ENCODE measurements around the gene FEM1A. TPM values are rescaled to one million over a fixed set of nuclear protein-coding genes. Genes with fewer than 3 reads are reported as not detected.

The FEM1A gene
- total and polyA plus RNA-seq, 9 of the 15 experiments (the other 6 are each of a cell fraction or from before 2014, with no cell fraction given): 0.08 to 19.0 (median 6.8) TPM

- peak; percentile 31; the same call in 1 of the 2 replicates for TF ChIP-seq TFAP4 (CRISPR knock-in tag; IDR thresholded peaks at IDR 0.05; ENCODE audit: borderline replicate concordance)
- no peak for TF ChIP-seq ZFX (CRISPR knock-in tag; IDR thresholded peaks at IDR 0.05)
- peak; percentile 83 for TF ChIP-seq MXI1 (IDR thresholded peaks at IDR 0.05; ENCODE audit: low read depth, low read length)
- peak; percentile 93 for TF ChIP-seq ZKSCAN8 (CRISPR knock-in tag; IDR thresholded peaks at IDR 0.05)
- TF ChIP-seq ATF1 (CRISPR knock-in tag; IDR thresholded peaks at IDR 0.05): no peak
- TF ChIP-seq ATF1 (tag; IDR thresholded peaks at IDR 0.05): 0 out of 2 replicates have a peak, but pooled peaks have one; percentile 14
- no peak for TF ChIP-seq SRSF7 (optimal IDR thresholded peaks at IDR 0.05; ENCODE audit: low read depth, low read length)
- no peak for TF ChIP-seq PPARD (CRISPR knock-in tag; IDR thresholded peaks at IDR 0.05)
- TF ChIP-seq SMARCB1 (IDR thresholded peaks at IDR 0.05; ENCODE audit: insufficient read length, low read depth): no peak
- no peak for TF ChIP-seq ESRRB (CRISPR knock-in tag; IDR thresholded peaks at IDR 0.05; ENCODE audit: borderline replicate concordance)
- no peak for TF ChIP-seq PYGO2 (tag; IDR thresholded peaks at IDR 0.05)
- no peak for TF ChIP-seq MAX (CRISPR knock-in tag; IDR thresholded peaks at IDR 0.05)
- TF ChIP-seq E2F8 (IDR thresholded peaks at IDR 0.05; ENCODE audit: low read depth, partially characterized antibody): no peak
- TF ChIP-seq RBM17 (IDR thresholded peaks at IDR 0.05; ENCODE audit: borderline replicate concordance, low read depth, low read length): no peak
- no peak for TF ChIP-seq ZZZ3 (IDR thresholded peaks at IDR 0.05)
- peak; percentile 54 for TF ChIP-seq BHLHE40 (IDR thresholded peaks at IDR 0.05; ENCODE audit: low read length)
- TF ChIP-seq RFX5 (IDR thresholded peaks at IDR 0.05; ENCODE audit: low read depth, low read length): peak; percentile 57; the same call in 1 of the 2 replicates
- peak; percentile 90 for TF ChIP-seq RAD51 (IDR thresholded peaks at IDR 0.05; ENCODE audit: borderline replicate concordance, low read depth)
- no peak for TF ChIP-seq HNRNPH1 (optimal IDR thresholded peaks at IDR 0.05; ENCODE audit: low read depth, low read length)
- TF ChIP-seq SAFB (IDR thresholded peaks at IDR 0.05; ENCODE audit: borderline replicate concordance, low read depth, low read length): no peak
- TF ChIP-seq CREM (IDR thresholded peaks at IDR 0.05; ENCODE audit: low read depth): peak; percentile 60
- TF ChIP-seq NFYB (IDR thresholded peaks at IDR 0.05; ENCODE audit: extremely low read depth, insufficient read length): peak; percentile 56
- TF ChIP-seq CSDE1 (IDR thresholded peaks at IDR 0.05): peak in 1 of 2 experiments; percentile 78; a peak in 2 of 4 replicates
- TF ChIP-seq PHF21A (IDR thresholded peaks at IDR 0.05; ENCODE audit: borderline replicate concordance, low read depth): no peak
Measured at GRCh38 chr19:4759388-4760284, 31.9 kb upstream of the FEM1A start (continued).
